Panc1 (cell line): Measurements from ENCODE around the gene WDFY1. TPM values are rescaled to one million over a fixed set of nuclear protein-coding genes. Genes with fewer than 3 reads are reported as not detected.

ENCODE experiments used
- ATAC-seq: fragments of 200-7000 bp; cut with Tn5 transposase; 2 replicates; pipeline ENCODE4 v1.9.1; 2020; ENCODE audit warnings: mild to moderate bottlenecking, moderate library complexity
- BruUV-seq: library from RNA; stranded (reverse); fragments of 400-500 nt; replicated peaks from 2 replicates; lab custom pipeline; 2021; lab: Mats Ljungman, UMichigan
- CTCF ChIA-PET: fragments of 300-600 bp; sonication (Branson Sonifier 250); formaldehyde crosslinking; loops from one replicate; lab custom pipeline; 2022; ENCODE audit warnings: antibody characterized with exemption; lab: Charles Lee
- POLR2A ChIA-PET: fragments of 300-600 bp; sonication (Branson Sonifier 250); formaldehyde crosslinking; loops from one replicate; lab custom pipeline; 2022; ENCODE audit warnings: antibody characterized with exemption; lab: Charles Lee
- DNase-seq: peaks from one replicate; pipeline ENCODE4 v3.0.0-alpha.2; 2010; ENCODE audit warnings: low read depth, low spot score
- H3K27ac ChIP-seq: 2 replicates; pipeline ENCODE4 v1.5.1; 2011; ENCODE audit warnings: mild to moderate bottlenecking, low read length, inconsistent platforms
- H3K27me3 ChIP-seq: fragments of 200-500 bp; sonication (Bioruptor generic); 2 replicates; pipeline ENCODE4 v1.6.0; 2014; ENCODE audit warnings: low read length, inconsistent platforms; ENCODE audit not compliant: control insufficient read depth, insufficient read depth
- H3K36me3 ChIP-seq: fragments of 200-500 bp; sonication (Bioruptor generic); 2 replicates; pipeline ENCODE4 v1.5.1; 2014; ENCODE audit warnings: inconsistent platforms, mild to moderate bottlenecking, low read length, moderate library complexity; ENCODE audit not compliant: control insufficient read depth, insufficient read depth
- H3K4me1 ChIP-seq: 2 replicates; pipeline ENCODE4 v1.5.1; 2011; ENCODE audit warnings: inconsistent platforms, mild to moderate bottlenecking, low read length, moderate library complexity; ENCODE audit not compliant: control insufficient read depth, insufficient read depth
- H3K4me3 ChIP-seq, 2 experiments: 2 replicates each; pipeline ENCODE4 v1.5.1; 2011 to 2012; ENCODE audit warnings: low read depth in 2 of 2, low read length in 2 of 2, mild to moderate bottlenecking in 2 of 2, inconsistent platforms in 1 of 2, moderate library complexity in 1 of 2
- H3K9me3 ChIP-seq: fragments of 200-500 bp; sonication (Bioruptor generic); 2 replicates; pipeline ENCODE4 v1.5.1; 2014; ENCODE audit warnings: low read depth, mild to moderate bottlenecking, inconsistent platforms, low read length, moderate library complexity; ENCODE audit not compliant: control insufficient read depth, insufficient read depth
- CTCF ChIP-seq: fragments of 450-650 bp; IDR thresholded peaks from 2 replicates; pipeline ENCODE4 v1.5.1; 2017; ENCODE audit warnings: mild to moderate bottlenecking
- POLR2AphosphoS5 ChIP-seq: IDR thresholded peaks from 2 replicates; pipeline ENCODE4 v1.6.1; 2012; ENCODE audit warnings: mild to moderate bottlenecking, low read depth, low read length, moderate library complexity
- SIN3A ChIP-seq: IDR thresholded peaks from 2 replicates; pipeline ENCODE4 v1.6.1; 2012; ENCODE audit warnings: low read depth, mild to moderate bottlenecking, low read length, moderate library complexity, borderline replicate concordance; ENCODE audit not compliant: insufficient read depth
- TCF7L2 ChIP-seq: IDR thresholded peaks from 2 replicates; pipeline ENCODE4 v1.6.1; 2011; ENCODE audit warnings: mild to moderate bottlenecking, low read depth, low read length, inconsistent platforms
- in situ Hi-C: cut with HindIII; loops from 2 replicates; pipeline ENCODE4 v1.10.0; 2016; ENCODE audit warnings: low sequenced_read_pairs, low pct_unique_long_range_greater_than_20kb
- intact Hi-C: fragments of 100-400 bp; cut with micrococcal nuclease; formaldehyde crosslinking; loops from one replicate; pipeline ENCODE4 v1.10.0; 2022; ENCODE audit not compliant: unreplicated experiment
- total RNA-seq: library from RNA; stranded (reverse); gene quantifications from one replicate; pipeline ENCODE4 v1.2.1, GENCODE V29; 2021; ENCODE audit not compliant: unreplicated experiment
- TF ChIP-seq, protein P1 (sequence below), 2 experiments: IDR thresholded peaks; 2 replicates each; pipeline ENCODE4 v1.6.1; 2011 to 2012; ENCODE audit warnings: low read depth in 2 of 2, control low read depth in 1 of 2, low read length in 1 of 2, mild to moderate bottlenecking in 1 of 2, moderate library complexity in 1 of 2; ENCODE audit not compliant: insufficient read depth in 1 of 2

Gene WDFY1
- total RNA-seq, 1 experiment from 2014 or later: 48.5 TPM

DNA sequence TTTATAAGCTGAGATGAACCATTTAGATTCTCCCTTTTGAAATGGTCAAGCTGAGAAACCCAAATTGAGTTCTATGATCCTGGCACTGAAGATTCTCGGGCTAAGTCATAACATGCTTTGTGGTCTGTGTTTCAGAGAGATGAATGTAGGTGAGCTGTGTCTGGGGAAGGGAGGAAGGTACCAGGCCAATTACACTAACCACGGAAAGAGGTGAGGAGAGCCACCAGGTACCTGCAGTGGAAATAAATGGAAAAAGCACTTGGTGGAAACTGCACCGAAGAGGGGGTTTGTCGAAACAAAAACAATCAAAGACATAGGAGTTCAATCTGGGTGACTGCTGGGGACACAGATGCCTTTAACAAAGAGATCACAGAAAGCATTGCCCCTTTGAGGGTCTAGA, 11.2 kb upstream of the WDFY1 start:
- BruUV-seq: no TSS peak
- ATAC-seq (no peak), DNase-seq (no peak)
- intact Hi-C loops: no loop called here
- Histone ChIP-seq H3K36me3 (peaks cover 14% of the 10 kb centered on the region), H3K27me3 (no peaks in the 10 kb centered on the region), H3K4me1 (peaks cover 27% of the 10 kb centered on the region; the same call in 1 of the 2 replicates), H3K9me3 (no peaks in the 10 kb centered on the region), H3K4me3 (no peak overlapping the region; a peak in 1 of 4 replicates), H3K27ac (peak overlapping the region; percentile 94)
- in situ Hi-C loops: no loop called here
- no peak for TF ChIP-seq SIN3A
- no peak for TF ChIP-seq CTCF
- TF ChIP-seq TCF7L2: no peak
- TF ChIP-seq, protein P1, sequence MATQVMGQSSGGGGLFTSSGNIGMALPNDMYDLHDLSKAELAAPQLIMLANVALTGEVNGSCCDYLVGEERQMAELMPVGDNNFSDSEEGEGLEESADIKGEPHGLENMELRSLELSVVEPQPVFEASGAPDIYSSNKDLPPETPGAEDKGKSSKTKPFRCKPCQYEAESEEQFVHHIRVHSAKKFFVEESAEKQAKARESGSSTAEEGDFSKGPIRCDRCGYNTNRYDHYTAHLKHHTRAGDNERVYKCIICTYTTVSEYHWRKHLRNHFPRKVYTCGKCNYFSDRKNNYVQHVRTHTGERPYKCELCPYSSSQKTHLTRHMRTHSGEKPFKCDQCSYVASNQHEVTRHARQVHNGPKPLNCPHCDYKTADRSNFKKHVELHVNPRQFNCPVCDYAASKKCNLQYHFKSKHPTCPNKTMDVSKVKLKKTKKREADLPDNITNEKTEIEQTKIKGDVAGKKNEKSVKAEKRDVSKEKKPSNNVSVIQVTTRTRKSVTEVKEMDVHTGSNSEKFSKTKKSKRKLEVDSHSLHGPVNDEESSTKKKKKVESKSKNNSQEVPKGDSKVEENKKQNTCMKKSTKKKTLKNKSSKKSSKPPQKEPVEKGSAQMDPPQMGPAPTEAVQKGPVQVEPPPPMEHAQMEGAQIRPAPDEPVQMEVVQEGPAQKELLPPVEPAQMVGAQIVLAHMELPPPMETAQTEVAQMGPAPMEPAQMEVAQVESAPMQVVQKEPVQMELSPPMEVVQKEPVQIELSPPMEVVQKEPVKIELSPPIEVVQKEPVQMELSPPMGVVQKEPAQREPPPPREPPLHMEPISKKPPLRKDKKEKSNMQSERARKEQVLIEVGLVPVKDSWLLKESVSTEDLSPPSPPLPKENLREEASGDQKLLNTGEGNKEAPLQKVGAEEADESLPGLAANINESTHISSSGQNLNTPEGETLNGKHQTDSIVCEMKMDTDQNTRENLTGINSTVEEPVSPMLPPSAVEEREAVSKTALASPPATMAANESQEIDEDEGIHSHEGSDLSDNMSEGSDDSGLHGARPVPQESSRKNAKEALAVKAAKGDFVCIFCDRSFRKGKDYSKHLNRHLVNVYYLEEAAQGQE (IDR thresholded peaks at IDR 0.05; ENCODE audit: insufficient read depth in 1 of 2, low read depth in 2 of 2, low read length in 1 of 2): no peak
- TF ChIP-seq POLR2AphosphoS5: no peak
- ChIA-PET CTCF (no interaction called here), POLR2A (interaction anchor here (0.7 kb wide), 1 partner anchor 44 kb away, joined by 3 read pairs; no protein-coding TSS in a partner anchor)

GRCh38 chr2:223954401-223954800, 9.3 kb upstream of the WDFY1 start:
- no TSS peak for BruUV-seq
- ChIA-PET CTCF (no interaction called here), POLR2A (no interaction called here)
- ATAC-seq: no peak
- DNase-seq: no peak
- in situ Hi-C loops (no loop called here), intact Hi-C loops (no loop called here)
- Histone ChIP-seq H3K27me3 (no peaks in the 10 kb centered on the region), H3K9me3 (no peaks in the 10 kb centered on the region), H3K27ac (no peak overlapping the region), H3K36me3 (peaks cover 5% of the 10 kb centered on the region), H3K4me1 (peaks cover 16% of the 10 kb centered on the region; the same call in 1 of the 2 replicates), H3K4me3 (no peak overlapping the region)
- TF ChIP-seq POLR2AphosphoS5: no peak
- TF ChIP-seq TCF7L2: no peak

DNA sequence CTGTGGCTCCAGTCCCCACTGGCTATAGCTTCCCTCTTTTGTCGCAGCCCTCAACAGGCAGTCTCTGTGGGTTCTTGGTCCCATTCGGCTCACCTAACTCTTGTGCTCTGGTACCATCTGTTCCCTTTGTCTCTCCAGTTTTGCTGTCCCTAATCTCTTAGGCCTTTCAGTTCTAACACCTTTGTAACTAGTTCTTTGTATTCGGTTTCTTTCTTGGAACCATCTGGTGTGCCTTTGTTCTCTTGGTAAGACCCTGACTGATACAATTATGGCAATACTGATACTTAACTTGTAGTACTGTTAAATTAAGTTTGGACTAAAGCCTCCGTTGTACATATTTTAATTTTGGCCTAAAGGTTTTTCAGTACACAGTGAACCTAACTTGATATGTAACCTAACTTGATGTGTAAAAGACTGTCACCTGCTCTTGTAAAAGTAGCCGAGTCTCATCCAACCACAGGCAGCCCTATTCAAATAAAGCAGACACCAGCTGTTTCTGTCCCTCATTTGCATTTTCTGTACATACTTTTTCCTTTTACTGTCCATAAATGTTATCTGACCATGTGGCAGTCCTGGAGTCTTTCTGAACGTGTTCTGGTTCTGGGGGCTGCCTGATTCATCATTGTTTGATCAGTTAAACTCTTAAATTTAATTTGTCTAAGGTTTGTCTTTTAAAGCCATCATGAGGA, 7.3 kb upstream of the WDFY1 start:
- Histone ChIP-seq H3K4me3 (no peak overlapping the region), H3K27me3 (no peaks in the 10 kb centered on the region), H3K27ac (no peak overlapping the region), H3K4me1 (peaks cover 7% of the 10 kb centered on the region; the same call in 1 of the 2 replicates), H3K36me3 (no peaks in the 10 kb centered on the region; the same call in 1 of the 2 replicates), H3K9me3 (no peaks in the 10 kb centered on the region)
- intact Hi-C loops (no loop called here), in situ Hi-C loops (no loop called here)
- no peak for TF ChIP-seq TCF7L2
- no peak for TF ChIP-seq CTCF
- ChIA-PET CTCF (no interaction called here), POLR2A (no interaction called here)
- BruUV-seq: no TSS peak
- ATAC-seq (no peak), DNase-seq (no peak)
